Activated CD4-positive, alpha-beta T cell treated with anti-CD3 and anti-CD28 coated beads, Interleukin-2, Interleukin-4, amounts not matched to agents 100 ng/mL and 50 ng/mL, durations not matched to agents 16 hours and 8 hours (primary cell): ENCODE data around the gene IPO11.
"Not testable (repeated sequence)": the region's sequence is repeated elsewhere in the genome, so short reads cannot be mapped to it uniquely, and the experiment has no call there.

Experiments used
- DNase-seq: peaks from one replicate; pipeline ENCODE4 v3.0.0-alpha.2; 2020; ENCODE audit warnings: low spot score

Gene IPO11

DNA sequence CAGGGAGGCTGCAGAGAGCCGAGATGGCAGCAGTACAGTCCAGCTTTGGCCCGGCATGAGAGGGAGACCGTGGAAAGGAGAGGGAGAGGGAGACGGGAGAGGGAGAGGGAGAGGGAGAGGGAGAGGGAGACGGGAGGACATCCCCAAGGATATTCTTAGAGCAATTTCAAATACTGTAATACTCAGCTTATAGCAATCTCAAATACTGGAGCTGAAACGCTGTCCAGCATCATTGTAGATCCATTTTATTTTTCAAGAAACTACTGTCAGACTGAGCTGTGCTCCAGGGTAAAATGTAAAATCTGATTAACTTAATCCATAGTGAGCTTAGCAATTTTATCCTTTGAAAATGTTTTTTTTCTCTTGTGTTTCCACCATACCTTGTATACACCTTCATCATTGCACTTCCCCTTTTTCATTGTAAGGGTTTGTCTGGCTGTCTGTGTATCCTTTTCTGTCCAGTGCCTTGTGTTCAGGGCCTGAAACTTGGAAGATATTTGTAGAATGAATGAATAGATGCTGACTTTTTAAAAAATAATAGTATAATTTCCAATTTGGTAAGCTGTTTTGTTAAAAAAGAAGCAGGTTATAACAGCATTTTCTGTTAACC is 102.1 kb downstream of the IPO11 start:
- DNase-seq: no peak

DNA sequence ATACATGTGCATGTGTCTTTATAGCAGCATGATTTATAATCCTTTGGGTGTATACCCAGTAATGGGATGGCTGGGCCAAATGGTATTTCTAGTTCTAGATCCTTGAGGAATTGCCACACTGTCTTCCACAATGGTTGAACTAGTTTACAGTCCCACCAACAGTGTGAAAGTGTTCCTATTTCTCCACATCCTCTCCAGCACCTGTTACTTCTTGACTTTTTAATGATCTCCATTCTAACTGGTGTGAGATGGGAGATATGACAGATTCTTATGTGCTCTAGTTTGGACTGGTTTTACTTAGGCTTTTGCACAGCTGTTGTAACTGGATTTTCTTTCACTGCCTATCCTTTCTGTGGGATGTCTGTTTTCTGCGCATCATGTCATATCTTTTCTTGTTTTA is 108.2 kb downstream of the IPO11 start:
- not testable (repeated sequence) for DNase-seq

DNA sequence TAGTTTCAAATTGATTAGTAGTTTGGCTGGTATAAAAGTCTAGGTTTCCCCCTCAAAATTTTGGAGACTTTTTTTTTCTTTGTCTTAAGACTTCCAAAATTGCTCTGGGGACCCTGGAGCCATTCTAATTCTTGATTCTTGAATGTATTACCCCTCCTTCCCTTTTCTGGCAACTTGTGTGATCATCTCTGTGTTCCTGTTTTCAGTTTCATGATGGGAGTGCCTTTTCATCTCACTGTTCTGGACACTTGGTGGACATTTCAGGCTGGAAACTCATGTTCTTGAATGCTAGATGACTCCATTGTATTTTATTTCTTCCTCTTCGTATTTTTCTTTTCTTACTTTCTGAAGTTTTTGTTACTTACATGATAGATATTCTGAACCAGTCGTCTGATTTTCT is 108.8 kb downstream of the IPO11 start:
- no peak for DNase-seq

DNA sequence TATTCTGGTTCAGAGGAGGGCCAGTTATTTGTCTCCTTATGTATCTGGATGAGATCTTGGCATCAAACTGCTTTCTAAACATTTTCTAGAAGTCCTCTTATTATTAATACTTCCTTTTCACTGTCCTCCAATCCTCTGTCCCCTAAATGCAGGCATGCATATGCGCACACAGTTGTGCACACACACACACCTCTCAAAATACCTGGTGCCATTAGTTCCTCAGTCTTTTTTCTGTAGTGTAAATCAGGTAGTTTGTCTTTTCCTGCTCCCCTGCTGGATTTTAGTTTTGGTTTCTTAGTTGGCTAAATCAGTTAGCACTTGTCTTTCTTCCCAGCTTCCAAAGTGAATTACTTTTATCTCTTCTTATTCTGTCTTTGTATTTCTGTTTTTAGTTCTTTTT is 110.2 kb downstream of the IPO11 start:
- no peak for DNase-seq

DNA sequence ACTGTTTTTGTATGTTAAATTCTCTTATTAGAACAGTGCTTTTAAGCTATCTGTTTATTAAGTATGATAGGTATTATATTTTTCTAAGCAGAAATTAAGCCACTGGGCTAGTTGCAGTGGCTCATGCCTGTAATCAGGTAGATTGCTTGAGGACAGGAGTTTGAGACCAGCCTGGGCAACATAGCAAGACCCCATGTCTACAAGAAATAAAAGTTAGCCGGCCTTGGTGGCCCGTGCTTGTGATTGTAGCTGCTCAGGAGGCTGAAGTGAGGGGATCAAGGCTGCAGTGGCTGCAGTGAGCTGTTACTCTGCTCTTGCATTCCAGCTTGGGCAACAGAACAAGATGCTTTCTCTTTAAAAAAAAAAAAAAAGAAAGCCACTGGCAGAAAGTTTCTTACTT is 121.0 kb downstream of the IPO11 start:
- no peak for DNase-seq

DNA sequence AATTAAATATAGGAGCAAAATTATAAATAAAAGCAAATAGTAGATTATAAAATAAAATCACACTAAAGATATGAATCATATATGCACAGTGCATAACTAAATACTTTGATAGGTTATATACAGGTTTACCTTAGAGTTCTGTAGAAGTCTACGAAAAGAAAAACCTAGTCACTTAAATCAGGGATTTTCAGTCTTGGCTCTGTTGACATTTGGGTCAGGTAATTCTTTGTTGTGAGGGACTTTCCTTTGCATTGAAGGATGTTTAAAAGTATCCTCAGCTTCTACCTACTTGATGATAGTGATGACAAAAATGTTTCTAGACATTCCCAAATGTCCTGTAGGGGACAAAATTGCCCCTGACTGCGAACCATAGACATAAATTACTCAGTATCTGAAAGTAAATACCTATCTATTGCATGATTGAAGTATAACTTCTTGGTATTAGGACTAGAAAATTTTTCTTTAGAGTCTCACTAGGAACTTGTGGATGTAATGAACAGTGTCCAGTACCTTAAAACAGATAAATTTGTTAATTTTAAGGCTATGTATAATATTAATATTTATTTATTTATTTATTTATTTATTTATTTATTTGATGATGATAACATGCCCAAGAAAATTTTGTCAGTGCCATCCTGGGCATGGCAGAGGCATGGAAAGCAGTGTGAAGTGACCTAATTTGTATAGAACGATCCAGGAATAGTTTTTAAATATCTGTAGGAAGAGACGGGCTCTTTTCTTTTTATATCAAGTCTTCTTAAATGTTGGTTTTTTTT is 122.1 kb downstream of the IPO11 start:
- DNase-seq: no peak

DNA sequence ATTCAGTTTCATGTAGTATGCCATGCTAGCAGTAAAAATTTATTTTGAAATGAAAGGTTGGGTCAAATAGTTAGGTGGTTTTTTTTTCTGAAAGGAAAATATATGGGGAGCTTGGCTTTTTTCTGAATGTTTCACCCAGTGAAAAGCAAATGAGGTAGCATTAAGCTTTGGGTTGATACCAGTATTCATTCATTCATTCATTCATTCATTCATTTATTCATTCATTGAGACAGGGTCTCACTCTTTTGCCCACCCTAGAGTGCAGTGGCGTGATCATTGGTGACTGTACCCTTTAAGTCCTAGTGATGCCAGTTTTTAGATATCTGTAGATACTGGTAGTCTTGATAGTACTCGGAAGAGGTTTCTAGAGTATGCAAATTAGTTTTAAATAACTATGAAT is 123.7 kb downstream of the IPO11 start:
- no peak for DNase-seq

DNA sequence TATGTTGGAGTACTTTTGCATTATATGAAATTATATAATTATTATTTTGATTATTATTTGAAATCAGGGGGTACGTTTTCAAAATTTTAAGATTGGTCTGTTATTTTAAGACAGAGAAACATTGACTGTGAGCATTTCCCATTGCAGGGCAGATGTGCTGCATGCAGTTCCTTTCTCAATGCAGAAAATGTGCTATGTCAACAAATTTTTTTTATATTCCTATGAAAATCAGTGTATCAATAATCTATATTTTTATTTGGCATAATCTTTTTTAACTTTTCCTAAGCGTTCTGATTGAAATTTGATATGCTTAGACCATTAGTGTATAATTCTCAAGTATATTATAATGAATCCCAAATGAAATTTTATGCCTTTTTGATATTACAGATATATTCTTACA is 124.2 kb downstream of the IPO11 start:
- DNase-seq: no peak

DNA sequence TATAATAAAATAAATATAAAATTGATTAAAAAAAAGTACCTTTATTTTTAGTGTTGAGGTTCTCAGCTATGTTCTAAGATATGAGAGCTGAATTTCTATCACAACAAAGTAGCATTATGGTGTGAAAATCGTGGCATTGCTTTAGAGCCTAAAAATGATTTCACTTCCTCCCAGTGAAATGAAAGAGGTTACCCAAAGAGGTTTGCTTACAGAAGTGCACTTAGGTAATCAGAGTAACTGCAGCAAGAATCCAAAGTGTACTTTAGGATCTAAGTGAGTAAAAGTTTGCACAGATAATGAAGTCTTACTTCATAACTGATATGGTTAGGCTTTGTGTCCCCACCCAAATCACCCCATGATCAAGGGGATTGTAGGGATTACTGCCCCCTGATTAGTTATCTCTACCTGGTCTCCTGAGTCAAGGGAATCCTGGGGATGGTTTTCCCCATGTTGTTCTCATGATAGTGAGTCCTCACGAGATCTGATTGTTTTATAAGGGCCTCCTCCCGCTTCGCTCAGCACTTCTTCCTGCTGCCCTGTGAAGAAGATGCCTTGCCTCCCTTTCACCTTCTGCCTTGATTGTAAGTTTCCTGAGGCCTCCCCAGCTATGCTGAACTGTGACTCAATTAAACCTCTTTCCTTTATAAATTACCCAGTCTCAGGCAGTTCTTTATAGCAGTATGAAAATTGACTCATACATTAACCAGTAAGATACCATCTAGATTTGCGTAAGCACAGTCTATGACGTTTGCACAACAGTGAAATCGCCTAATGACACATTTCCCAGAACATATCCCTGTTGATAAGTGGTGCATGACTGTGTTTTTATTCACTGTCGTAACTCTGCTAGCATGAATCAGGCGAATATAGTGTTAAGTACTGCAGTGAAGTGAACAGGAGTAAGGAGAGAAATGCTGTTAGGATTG is 125.7 kb downstream of the IPO11 start:
- DNase-seq: peak; percentile 53

DNA sequence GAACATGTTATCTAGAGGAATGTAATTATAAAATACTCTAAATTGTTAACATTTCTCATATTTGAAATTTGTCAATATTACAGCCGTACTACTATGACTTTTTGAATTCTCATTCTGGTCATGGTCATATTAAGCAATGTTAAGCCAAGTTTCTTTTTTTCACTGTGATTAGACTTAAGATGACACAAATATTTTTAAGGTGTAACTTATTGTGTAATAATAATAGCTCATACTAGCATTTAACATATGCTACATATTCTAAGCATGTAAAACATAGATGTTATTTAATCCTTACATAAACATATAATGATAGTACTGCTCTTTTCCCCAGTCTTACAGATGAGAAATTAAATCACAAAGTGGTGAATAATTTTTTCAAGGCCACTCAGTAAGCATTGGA is 130.2 kb downstream of the IPO11 start:
- DNase-seq: no peak

DNA sequence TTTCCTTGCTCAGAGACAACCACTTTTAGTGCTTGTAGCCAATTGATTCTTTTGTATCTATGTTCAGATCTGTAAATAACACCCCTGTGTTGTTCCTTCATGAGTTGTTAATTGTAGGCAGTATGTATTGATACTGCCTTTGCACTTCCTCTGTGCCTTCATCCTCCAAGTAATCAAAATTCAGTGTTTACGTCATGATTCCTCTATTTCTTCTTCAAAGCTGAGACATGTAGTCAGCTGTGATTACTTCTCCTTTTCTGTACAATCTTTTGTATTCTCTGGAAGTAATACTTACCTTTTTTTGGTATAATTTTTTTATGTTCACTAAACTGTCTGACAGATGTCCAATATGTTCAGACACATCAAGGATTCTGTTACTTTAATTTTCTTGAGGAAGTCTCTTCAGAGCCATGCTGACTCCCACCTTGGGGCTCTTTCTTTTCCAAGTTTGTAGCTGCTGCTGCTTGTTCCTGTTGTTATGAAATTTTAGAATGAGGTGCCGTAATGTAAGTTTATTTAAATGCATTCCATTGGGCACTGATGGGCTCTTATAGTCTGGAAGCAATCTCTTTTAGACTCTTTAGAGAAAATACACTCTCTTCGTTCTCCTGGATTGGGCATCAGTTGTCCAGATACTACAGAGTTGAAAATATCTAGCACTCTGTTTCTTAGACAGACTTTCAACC is 135.5 kb downstream of the IPO11 start:
- DNase-seq: no peak

DNA sequence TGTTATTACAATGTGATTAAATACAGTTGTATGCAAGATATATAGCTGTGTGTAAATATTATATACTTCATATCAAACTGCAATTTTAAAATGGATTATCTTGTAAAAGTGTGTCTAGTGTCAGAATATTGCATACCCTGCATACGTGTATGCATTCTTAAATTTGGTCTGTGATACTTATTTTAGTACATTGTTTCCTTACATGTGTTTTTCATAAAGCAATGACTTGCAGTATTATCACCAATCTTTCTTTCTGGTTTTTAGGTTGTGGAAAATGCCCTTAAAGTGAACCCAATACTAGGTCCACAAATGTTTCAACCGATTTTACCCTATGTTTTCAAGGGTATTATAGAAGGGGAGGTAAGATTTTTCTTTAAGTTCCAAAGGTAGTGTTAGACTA is 137.5 kb downstream of the IPO11 start:
- no peak for DNase-seq

DNA sequence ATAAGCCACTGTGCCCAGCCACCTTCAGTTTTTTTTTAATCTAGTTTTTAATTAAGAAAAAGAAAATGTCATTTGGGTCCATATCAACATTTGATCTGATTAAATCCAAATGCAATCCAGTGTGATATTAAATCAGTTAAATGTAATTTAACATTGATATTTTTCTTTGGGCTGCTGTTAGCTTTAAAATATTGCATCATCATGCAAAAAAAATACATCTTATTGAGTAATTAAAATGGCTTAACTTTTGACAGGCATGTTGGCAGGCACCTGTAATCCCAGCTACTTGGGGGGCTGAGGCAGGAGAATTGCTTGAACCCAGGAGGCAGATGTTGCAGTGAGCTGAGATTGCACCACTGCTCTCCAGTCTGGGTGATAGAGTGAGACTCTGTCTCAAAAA is 143.4 kb downstream of the IPO11 start:
- DNase-seq: no peak

DNA sequence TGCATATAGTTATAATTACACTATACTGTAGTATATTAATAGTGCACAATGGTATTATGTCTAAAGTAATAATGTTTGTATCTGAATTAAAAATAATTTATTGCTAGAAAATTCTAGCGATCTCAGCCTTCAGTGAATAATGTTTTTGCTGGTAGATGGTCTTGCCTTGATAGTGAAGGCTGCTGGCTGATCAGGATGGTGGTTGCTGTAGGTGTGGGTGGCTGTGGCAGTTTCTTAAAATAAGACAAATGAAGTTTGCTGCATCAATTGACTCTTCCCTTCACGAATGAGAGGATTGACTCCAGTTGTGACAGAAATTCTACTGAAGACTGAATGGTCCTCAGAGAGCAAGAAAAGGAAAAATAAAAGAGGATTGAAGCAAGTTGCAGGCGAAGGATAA is 146.4 kb downstream of the IPO11 start:
- no peak for DNase-seq

DNA sequence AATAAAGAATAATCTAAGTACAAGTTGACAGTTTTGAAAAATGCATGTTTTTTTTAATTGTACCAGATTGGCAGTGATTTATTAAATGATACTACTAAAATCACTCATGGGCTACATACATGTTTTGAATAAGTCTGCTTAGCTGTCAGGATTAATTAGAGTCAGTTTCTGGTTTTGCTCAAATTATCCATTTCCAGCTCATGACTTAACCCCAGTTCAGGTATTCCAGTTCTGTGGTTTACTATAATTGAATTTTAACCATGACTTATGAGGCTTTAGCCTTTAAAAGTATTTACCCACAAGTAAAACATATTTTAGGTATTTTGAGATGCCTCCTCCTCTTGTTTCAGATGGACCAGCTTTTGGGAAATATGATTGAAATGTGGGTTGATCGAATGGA is 148.2 kb downstream of the IPO11 start:
- DNase-seq: no peak

DNA sequence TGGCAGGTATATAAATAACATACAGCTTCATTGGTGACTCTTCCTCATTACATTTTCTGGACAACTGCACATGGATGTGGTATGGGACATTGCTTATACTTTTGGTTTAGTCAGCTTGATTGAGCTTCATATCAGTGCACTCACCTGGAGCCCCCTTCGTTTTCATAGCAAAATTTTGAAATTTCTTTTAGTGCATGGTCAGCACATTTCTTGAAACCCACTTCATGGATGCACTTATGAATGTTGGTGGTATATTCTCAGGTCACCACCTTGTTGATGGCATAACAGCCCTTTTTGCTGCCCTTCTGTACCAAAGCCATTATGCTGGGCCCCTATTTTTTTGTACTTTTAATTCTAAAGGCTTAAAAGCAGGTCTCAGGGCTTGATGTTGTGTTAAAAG is 149.3 kb downstream of the IPO11 start:
- no peak for DNase-seq

DNA sequence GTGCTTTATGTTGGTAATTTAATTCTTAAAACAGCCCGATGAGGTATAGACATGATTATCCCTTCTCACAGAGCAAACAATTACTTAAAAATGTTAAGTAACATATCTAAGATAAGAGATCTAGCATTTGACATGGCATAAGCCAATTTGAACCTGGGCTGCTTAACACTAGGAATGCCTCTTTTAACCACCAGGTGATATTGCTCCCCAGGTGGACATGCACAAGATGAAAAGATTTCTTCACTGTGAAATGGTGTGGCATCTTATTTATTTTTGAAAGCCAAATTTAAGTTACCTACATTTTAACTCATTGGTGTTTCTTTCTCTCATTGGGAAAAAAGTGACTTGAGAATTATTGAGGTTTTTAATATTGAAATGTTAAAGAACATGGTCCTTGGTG is 150.3 kb downstream of the IPO11 start:
- DNase-seq: no peak

DNA sequence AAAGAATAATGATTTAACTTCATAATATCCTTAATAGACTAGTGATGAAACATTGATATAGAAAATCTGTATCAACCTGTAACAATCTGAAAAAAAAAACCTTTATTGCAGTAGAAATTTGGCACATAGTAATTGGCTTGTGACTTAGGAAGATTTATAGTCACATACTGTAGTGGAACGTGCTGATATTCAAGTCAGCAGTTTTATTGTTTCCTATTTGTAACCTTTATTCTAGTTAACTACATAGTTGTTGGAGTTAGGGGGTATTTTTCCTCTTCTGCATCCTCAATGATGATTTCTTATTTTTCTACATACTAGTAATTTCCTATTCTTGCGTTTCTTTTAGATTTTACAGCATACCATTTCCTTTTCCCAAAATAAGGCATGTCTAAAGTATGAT is 151.5 kb downstream of the IPO11 start:
- DNase-seq: no peak

DNA sequence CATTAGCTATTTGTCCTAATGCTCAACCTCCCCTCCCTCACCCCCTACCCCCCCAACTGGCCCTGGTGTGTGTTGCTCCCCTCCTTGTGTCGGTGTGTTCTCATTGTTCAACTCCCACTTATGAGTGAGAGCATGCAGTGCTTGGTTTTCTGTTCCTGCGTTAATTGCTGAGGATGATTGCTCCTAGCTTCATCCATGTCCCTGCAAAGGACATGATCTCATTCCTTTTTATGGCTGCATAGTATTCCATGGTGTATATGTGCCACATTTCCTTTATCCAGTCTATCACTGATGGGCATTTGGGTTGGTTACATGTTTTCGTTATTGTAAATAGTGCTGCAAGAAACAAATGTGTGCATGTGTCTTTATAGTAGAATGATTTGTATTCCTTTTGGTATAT is 153.2 kb downstream of the IPO11 start:
- not testable (repeated sequence) for DNase-seq

DNA sequence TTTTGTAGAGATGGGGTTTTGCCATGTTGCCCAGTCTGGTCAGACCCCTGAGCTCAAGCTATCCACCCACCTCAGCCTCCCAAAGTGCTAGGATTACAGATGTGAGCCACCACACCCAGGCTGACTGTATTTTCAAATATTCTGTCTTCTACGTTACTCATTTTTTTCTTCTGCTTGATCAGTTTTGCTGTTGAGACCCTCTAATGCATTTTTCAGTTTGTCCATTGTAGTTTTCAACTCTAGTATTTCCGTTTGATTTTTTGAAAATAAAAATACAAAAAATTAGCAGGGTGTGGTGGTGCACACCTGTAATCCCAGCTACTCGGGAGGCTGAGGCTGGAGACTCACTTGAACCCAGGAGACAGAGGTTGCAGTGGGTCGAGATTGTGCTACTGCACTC is 155.6 kb downstream of the IPO11 start:
- DNase-seq: no peak

DNA sequence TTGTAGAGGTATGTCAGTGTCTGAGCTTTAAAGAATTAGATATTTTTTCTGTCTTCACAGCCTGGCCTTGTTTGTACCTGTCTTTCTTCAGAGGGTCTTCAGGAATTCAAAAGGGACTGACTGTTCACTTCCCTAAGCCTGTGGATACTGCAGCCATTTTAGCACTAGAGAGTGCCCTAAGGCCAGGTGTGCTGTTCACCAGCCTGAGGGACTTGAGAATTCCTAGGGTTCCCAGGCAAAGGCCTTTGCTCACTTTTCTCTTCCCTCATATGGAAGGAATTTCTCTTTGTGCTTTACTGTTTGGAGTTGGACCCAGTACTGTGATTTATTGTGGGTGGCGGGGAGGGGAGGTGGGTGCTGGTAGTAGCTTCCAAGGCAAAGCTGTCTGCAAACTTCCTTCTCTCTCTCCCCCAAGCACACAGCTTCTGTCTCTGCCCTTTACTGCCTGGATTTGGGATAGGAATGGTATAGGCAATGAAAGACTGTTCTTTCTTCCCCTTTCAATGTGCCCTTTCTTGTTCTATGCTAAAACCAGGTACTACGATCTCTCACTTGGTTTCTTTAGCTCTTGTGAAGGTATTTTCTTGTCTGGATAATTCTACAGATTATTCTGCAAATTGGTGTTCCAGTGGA is 156.4 kb downstream of the IPO11 start:
- no peak for DNase-seq

DNA sequence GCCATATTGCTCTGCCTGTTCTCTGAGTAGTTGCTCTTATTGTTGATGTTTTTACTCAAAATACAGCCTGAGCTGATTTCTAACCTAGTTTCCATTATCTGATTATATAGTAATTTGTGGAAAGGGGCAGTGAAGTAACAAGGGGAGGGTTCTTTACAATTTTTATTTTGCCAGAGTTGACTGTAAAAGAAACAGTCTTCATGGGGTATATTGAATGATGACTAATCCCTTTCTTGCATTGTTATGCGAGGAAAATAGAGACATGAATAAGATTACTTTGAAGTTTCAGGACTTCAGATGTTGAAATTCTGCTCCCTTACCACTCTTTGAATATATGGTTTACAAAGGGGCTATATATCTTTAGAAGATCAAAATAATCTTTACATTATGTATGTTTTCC is 156.9 kb downstream of the IPO11 start:
- peak; percentile 63 for DNase-seq
